ENCODE data around the gene FAM3A. TPM values are rescaled to one million over a fixed set of nuclear protein-coding genes. Genes with fewer than 3 reads are reported as not detected.

FAM3A gene
- total RNA-seq, 1 donor from 2014 or later = 39.1 TPM

DNA sequence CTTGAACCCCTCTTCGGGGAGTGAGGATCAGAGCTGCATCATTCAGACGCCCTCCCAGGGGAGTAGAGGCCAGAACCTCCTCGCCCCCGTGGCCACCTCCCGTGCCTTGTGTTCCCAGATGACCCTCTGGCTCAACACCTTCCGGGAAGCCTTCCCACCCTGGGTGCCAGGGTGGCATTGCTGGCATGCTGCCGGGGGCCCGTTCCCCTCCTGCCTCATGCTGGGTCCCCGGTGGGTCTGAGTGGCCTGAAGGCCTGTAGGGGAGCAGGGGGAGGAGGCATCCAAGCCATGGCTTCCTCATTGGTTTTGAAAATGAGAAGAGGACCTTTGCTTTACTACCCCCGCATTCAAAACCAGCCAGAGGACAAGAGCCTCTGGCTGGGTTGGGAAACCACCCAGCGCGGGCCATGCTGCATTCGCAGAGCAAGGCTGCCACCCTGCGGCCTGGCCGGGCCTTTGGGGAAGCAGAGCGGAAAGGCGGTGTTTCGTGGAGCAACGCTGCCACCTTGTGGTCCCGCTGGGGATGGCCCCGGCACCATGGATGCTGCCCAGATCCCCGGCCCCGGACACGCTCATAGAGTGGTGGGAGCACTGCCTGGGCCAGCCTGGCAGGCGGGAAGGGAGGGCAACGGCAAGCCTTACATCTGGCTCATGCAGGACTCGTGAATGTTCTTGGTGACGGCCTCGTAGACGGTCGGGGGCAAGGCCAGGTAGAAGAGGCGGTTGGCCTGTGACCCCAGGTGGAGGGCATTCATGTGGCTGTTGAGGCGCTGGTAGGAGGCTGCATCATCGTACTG lies 18.7 kb upstream of the FAM3A start:
- H3K4me1 Mint-ChIP-seq = peaks cover 5% of the 10 kb centered on the region
- H3K27me3 Mint-ChIP-seq (ENCODE audit: low read depth) = no peaks in the 10 kb centered on the region
- no peak overlapping the region for H3K27ac Mint-ChIP-seq
- peaks cover 8% of the 10 kb centered on the region for H3K36me3 Mint-ChIP-seq
- TF ChIP-seq, protein P1, sequence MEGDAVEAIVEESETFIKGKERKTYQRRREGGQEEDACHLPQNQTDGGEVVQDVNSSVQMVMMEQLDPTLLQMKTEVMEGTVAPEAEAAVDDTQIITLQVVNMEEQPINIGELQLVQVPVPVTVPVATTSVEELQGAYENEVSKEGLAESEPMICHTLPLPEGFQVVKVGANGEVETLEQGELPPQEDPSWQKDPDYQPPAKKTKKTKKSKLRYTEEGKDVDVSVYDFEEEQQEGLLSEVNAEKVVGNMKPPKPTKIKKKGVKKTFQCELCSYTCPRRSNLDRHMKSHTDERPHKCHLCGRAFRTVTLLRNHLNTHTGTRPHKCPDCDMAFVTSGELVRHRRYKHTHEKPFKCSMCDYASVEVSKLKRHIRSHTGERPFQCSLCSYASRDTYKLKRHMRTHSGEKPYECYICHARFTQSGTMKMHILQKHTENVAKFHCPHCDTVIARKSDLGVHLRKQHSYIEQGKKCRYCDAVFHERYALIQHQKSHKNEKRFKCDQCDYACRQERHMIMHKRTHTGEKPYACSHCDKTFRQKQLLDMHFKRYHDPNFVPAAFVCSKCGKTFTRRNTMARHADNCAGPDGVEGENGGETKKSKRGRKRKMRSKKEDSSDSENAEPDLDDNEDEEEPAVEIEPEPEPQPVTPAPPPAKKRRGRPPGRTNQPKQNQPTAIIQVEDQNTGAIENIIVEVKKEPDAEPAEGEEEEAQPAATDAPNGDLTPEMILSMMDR (IDR thresholded peaks at IDR 0.05; ENCODE audit: unreplicated experiment) = peak; percentile 92
- H3K4me3 Mint-ChIP-seq = no peak overlapping the region
- peak; percentile 76 to 92 for DNase-seq (ENCODE audit: low spot score in 2 of 2, unreplicated experiment in 2 of 2)
- peaks cover 8% of the 10 kb centered on the region for H3K9me3 Mint-ChIP-seq

DNA sequence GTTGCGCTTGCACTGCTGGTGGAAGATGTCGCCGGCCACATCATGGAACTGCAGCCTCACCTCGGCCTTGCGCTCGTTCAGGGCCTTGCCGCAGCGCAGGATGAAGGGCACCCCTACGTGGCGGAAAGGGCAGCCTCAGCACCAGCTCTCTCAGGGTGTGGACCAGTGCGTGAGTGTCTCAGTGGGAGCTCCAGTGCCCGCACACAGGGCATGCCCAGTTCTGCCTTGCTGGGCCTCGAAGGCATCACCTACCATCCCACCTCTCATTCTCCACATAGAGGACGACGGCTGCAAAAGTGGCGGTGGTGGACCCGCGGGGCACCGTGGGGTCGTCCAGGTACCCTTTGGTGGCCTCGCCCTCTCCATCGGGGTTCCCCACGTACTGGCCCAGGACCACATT lies 16.7 kb upstream of the FAM3A start:
- peaks cover 5% of the 10 kb centered on the region for H3K4me1 Mint-ChIP-seq

DNA sequence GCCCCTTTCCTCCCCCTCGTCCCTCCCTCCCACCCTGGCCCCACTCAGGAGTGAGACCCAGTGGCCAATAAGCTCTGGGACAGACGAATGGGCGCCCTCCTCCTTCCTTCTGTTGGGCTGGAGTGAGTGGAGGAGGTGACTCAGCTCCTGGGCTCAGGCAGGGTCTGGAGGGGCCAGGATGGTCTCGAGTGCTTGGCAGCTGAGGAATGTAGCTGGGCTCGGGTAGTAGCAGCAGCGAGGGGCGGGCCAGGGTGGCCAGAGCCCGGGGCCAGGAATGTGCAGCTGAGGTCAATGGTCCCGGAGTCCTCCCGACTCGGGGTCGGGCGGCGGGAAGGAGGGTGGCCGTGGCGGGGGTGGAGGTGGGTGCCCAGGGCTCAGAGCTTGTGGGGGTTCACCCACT lies 15.6 kb upstream of the FAM3A start:
- no peak for DNase-seq (ENCODE audit: low spot score in 2 of 2, unreplicated experiment in 2 of 2)
- H3K4me1 Mint-ChIP-seq = peaks cover 15% of the 10 kb centered on the region
- H3K9me3 Mint-ChIP-seq = peaks cover 4% of the 10 kb centered on the region

More for the DNA sequence above, 16.7 kb upstream of the FAM3A start:
- Mint-ChIP-seq H3K27ac (no peak overlapping the region), H3K36me3 (peaks cover 5% of the 10 kb centered on the region), H3K27me3 (ENCODE audit: low read depth) (no peaks in the 10 kb centered on the region), H3K9me3 (peaks cover 4% of the 10 kb centered on the region), H3K4me3 (no peak overlapping the region)
- TF ChIP-seq, protein P1 (IDR thresholded peaks at IDR 0.05; ENCODE audit: unreplicated experiment) = no peak
- DNase-seq (ENCODE audit: low spot score in 2 of 2, unreplicated experiment in 2 of 2) = no peak

DNA sequence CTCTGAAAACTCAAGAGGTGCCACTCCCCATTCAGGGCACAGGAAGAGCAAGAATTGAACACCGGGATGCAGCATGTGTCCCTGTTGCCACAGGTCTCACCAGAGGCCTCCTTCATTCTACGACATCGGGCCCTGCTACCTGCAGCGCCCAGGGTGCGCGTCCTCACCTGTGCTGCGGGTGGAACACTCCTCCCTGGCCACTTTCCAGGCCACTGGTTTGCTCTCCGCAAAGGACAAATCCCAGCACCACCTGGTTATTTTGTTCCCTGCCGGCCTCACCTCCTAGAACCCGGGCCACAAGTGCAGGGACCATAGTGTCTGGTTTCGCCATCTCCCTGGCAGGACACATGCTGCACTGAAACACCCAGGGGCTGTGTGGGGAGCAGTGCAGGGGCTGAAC lies 14.3 kb upstream of the FAM3A start:
- H3K27me3 Mint-ChIP-seq (ENCODE audit: low read depth) = no peaks in the 10 kb centered on the region
- no peak overlapping the region for H3K4me3 Mint-ChIP-seq
- TF ChIP-seq, protein P1 (IDR thresholded peaks at IDR 0.05; ENCODE audit: unreplicated experiment) = no peak
- H3K36me3 Mint-ChIP-seq = peaks cover 5% of the 10 kb centered on the region
- H3K9me3 Mint-ChIP-seq = peaks cover 7% of the 10 kb centered on the region
- H3K27ac Mint-ChIP-seq = no peak overlapping the region
- peaks cover 19% of the 10 kb centered on the region for H3K4me1 Mint-ChIP-seq
- no peak for DNase-seq (ENCODE audit: low spot score in 2 of 2, unreplicated experiment in 2 of 2)

More for the DNA sequence above, 15.6 kb upstream of the FAM3A start:
- TF ChIP-seq, protein P1 (IDR thresholded peaks at IDR 0.05; ENCODE audit: unreplicated experiment) = no peak
- H3K4me3 Mint-ChIP-seq = no peak overlapping the region
- H3K27me3 Mint-ChIP-seq (ENCODE audit: low read depth) = no peaks in the 10 kb centered on the region
- H3K27ac Mint-ChIP-seq = no peak overlapping the region
- H3K36me3 Mint-ChIP-seq = peaks cover 5% of the 10 kb centered on the region

DNA sequence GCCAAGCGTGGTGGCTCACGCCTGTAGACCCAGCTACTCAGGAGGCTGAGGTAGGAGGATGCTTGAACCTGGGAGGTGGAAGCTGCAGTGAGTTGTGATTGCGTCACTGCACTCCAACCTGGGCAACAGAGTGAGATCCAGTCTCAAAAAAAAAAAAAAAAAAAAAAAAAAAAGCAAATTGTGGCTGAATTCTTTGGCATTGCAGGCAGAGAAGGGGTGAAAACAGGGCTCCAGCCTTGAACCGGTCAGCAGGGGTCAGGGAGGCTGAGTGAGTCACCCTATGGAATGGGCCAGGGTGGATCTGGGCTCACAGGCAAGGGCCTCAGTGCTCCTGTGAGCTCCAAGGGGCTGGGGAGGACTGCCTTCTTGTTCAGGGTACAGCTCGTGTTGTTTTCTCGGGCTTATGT lies 13.2 kb upstream of the FAM3A start:
- Mint-ChIP-seq H3K27ac (no peak overlapping the region), H3K9me3 (peaks cover 7% of the 10 kb centered on the region), H3K4me3 (no peak overlapping the region), H3K36me3 (no peaks in the 10 kb centered on the region), H3K27me3 (ENCODE audit: low read depth) (no peaks in the 10 kb centered on the region), H3K4me1 (peaks cover 17% of the 10 kb centered on the region)
- no peak for DNase-seq (ENCODE audit: low spot score in 2 of 2, unreplicated experiment in 2 of 2)
- TF ChIP-seq, protein P1 (IDR thresholded peaks at IDR 0.05; ENCODE audit: unreplicated experiment) = no peak

All from mesothelial cell of epicardium (in vitro differentiated cells).